GM06990 (cell line): ENCODE data around the gene FBXO47.

Experiments used
- DNase-seq: peaks from one replicate; pipeline ENCODE4 v3.0.0-alpha.2; 2011; ENCODE audit not compliant: insufficient read length; ENCODE audit errors: extremely low read depth
- H3K27me3 ChIP-seq: replicated peaks from 2 replicates; pipeline ENCODE4 v1.6.0; 2011; ENCODE audit warnings: low read length; ENCODE audit not compliant: control insufficient read depth, insufficient read depth
- H3K36me3 ChIP-seq: 2 replicates; pipeline ENCODE4 v1.5.1; 2011; ENCODE audit warnings: low read length; ENCODE audit not compliant: control insufficient read depth, insufficient read depth
- H3K4me3 ChIP-seq: replicated peaks from 2 replicates; pipeline ENCODE4 v1.5.1; 2011; ENCODE audit warnings: low read depth, mild to moderate bottlenecking, control low read depth, low read length
- TF ChIP-seq, protein P1 (sequence below): IDR thresholded peaks from 2 replicates; pipeline ENCODE4 v1.5.1; 2011; ENCODE audit warnings: low read length, control low read depth, mild to moderate bottlenecking, inconsistent platforms; ENCODE audit not compliant: insufficient read depth, poor library complexity, severe bottlenecking

The FBXO47 gene

DNA sequence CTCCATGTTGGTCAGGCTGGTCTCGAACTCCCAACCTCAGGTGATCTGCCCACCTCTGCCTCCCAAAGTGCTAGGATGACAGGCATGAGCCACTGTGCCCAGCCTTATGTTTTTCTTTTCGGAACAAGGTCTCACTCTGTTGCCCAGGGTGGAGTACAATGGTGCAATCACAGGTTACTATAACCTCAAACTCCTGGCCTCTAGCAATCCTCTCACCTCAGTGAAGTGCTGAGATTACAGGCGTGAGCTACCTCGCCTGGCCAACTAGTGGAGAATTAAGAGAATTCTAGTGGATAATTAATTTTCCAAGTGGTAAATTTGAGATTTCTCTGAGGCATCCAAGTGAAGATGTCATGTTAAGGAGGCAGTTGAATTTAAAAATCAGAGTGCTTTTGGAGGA is 2.9 kb upstream of the FBXO47 start:
- H3K27me3 ChIP-seq: no peaks in the 10 kb centered on the region
- H3K4me3 ChIP-seq: no peak overlapping the region
- no peaks in the 10 kb centered on the region for H3K36me3 ChIP-seq
- no peak for DNase-seq
- TF ChIP-seq, protein P1, sequence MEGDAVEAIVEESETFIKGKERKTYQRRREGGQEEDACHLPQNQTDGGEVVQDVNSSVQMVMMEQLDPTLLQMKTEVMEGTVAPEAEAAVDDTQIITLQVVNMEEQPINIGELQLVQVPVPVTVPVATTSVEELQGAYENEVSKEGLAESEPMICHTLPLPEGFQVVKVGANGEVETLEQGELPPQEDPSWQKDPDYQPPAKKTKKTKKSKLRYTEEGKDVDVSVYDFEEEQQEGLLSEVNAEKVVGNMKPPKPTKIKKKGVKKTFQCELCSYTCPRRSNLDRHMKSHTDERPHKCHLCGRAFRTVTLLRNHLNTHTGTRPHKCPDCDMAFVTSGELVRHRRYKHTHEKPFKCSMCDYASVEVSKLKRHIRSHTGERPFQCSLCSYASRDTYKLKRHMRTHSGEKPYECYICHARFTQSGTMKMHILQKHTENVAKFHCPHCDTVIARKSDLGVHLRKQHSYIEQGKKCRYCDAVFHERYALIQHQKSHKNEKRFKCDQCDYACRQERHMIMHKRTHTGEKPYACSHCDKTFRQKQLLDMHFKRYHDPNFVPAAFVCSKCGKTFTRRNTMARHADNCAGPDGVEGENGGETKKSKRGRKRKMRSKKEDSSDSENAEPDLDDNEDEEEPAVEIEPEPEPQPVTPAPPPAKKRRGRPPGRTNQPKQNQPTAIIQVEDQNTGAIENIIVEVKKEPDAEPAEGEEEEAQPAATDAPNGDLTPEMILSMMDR: no peak

GRCh38 chr17:38969281-38969680 is 2.1 kb upstream of the FBXO47 start:
- Histone ChIP-seq H3K4me3 (no peak overlapping the region), H3K27me3 (no peaks in the 10 kb centered on the region), H3K36me3 (no peaks in the 10 kb centered on the region)
- DNase-seq: no peak
- TF ChIP-seq, protein P1: no peak

- no peaks in the 10 kb centered on the region for H3K36me3 ChIP-seq
- TF ChIP-seq, protein P1: no peak
- H3K27me3 ChIP-seq: no peaks in the 10 kb centered on the region
- no peak overlapping the region for H3K4me3 ChIP-seq
- no peak for DNase-seq
Observed at GRCh38 chr17:38961413-38961812, 5.8 kb downstream of the FBXO47 start.

- no peaks in the 10 kb centered on the region for H3K36me3 ChIP-seq
- TF ChIP-seq, protein P1: no peak
- no peak overlapping the region for H3K4me3 ChIP-seq
- no peak for DNase-seq
- no peaks in the 10 kb centered on the region for H3K27me3 ChIP-seq
Observed at GRCh38 chr17:38960402-38960801, 6.8 kb downstream of the FBXO47 start.

- TF ChIP-seq, protein P1: no peak
- H3K27me3 ChIP-seq: no peaks in the 10 kb centered on the region
- H3K4me3 ChIP-seq: no peak overlapping the region
- no peaks in the 10 kb centered on the region for H3K36me3 ChIP-seq
- no peak for DNase-seq
Observed at GRCh38 chr17:38959508-38959907, 7.7 kb downstream of the FBXO47 start.

DNA sequence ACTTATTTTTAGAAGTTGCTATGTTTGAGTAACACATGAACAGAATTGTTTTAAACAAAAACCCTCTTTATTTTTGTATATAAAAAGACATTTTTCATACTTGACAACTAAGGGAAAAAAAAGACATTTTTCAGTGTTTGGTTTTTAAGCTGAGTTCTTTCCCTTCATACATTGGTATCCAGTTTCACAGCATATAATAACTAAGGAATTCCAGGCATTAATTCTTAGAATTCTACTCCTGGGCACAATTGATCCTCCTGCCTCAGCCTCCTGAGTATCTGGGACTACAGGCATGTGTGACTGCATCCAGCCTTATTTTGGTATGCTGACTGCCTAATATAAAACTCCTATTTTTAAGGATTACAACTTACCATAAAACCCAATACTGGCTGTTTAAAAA is 8.4 kb downstream of the FBXO47 start:
- Histone ChIP-seq H3K27me3 (no peaks in the 10 kb centered on the region), H3K36me3 (no peaks in the 10 kb centered on the region), H3K4me3 (no peak overlapping the region)
- DNase-seq: no peak
- TF ChIP-seq, protein P1: no peak
